HepG2 (cell line): ENCODE data around the gene KRABD2.

Source experiments
- ARNT2 ChIP-seq: sonication (generic); formaldehyde crosslinking; IDR thresholded peaks from 2 replicates; pipeline ENCODE4 v1.8.0; 2022; ENCODE audit warnings: mild to moderate bottlenecking, low read depth, missing genetic modification reagents, moderate library complexity
- CREM ChIP-seq, 2 experiments: sonication (generic) in 1 of 2; formaldehyde crosslinking in 1 of 2; IDR thresholded peaks; 2 replicates each; pipeline versions ENCODE4 v1.4.0 to v1.6.1; 2016 to 2020; ENCODE audit warnings: antibody characterized with exemption in 1 of 2, mild to moderate bottlenecking in 1 of 2, missing genetic modification reagents in 1 of 2
- DBP ChIP-seq: sonication (generic); formaldehyde crosslinking; IDR thresholded peaks from 2 replicates; pipeline ENCODE4 v1.4.0; 2020; ENCODE audit warnings: missing genetic modification reagents; ENCODE audit errors: not compliant biosample characterization
- HDAC2 ChIP-seq: sonication (generic); formaldehyde crosslinking; IDR thresholded peaks from 2 replicates; pipeline ENCODE4 v1.4.0; 2020; ENCODE audit warnings: missing genetic modification reagents
- HMG20B ChIP-seq: conservative IDR thresholded peaks from 2 replicates; pipeline ENCODE4 v1.6.1; 2016; ENCODE audit warnings: missing genetic modification reagents, missing compliant biosample characterization
- NFE2 ChIP-seq: sonication (generic); formaldehyde crosslinking; IDR thresholded peaks from 2 replicates; pipeline ENCODE4 v1.4.0; 2020; ENCODE audit warnings: missing genetic modification reagents
- NR2F6 ChIP-seq, 2 experiments: IDR thresholded peaks; 2 replicates each; pipeline ENCODE4 v1.6.1; 2016; ENCODE audit warnings: antibody characterized with exemption in 1 of 2, mild to moderate bottlenecking in 1 of 2
- TARDBP ChIP-seq: sonication (generic); formaldehyde crosslinking; IDR thresholded peaks from 2 replicates; pipeline ENCODE4 v1.8.0; 2022; ENCODE audit warnings: mild to moderate bottlenecking, missing genetic modification reagents
- TOPORS ChIP-seq: sonication (generic); formaldehyde crosslinking; IDR thresholded peaks from 2 replicates; pipeline ENCODE4 v1.8.0; 2023; ENCODE audit warnings: mild to moderate bottlenecking, missing genetic modification reagents
- TRIM22 ChIP-seq: fragments of 450-650 bp; IDR thresholded peaks from 2 replicates; pipeline ENCODE4 v1.6.1; 2017
- ZNF124 ChIP-seq: sonication (generic); formaldehyde crosslinking; IDR thresholded peaks from 2 replicates; pipeline ENCODE4 v1.4.0; 2020; ENCODE audit warnings: missing genetic modification reagents
- ZNF3 ChIP-seq: IDR thresholded peaks from 2 replicates; pipeline ENCODE4 v1.7.0; 2017; ENCODE audit warnings: inconsistent platforms
- ZNF367 ChIP-seq: sonication (generic); formaldehyde crosslinking; IDR thresholded peaks from 2 replicates; pipeline ENCODE4 v1.4.0; 2020; ENCODE audit warnings: missing genetic modification reagents, borderline replicate concordance
- ZNF431 ChIP-seq: sonication (generic); formaldehyde crosslinking; IDR thresholded peaks from 2 replicates; pipeline ENCODE4 v1.9.0; 2022; ENCODE audit warnings: missing genetic modification reagents, low read depth, mild to moderate bottlenecking, borderline replicate concordance
- ZNF557 ChIP-seq: sonication (generic); formaldehyde crosslinking; IDR thresholded peaks from 2 replicates; pipeline ENCODE4 v1.4.0; 2020; ENCODE audit warnings: missing genetic modification reagents
- ZNF629 ChIP-seq: sonication (generic); formaldehyde crosslinking; conservative IDR thresholded peaks from 2 replicates; pipeline ENCODE4 v1.5.0; 2020; ENCODE audit warnings: missing genetic modification reagents
- TF ChIP-seq, protein P1 (sequence below): sonication (generic); formaldehyde crosslinking; IDR thresholded peaks from 2 replicates; pipeline ENCODE4 v1.5.1; 2020; ENCODE audit warnings: mild to moderate bottlenecking, missing genetic modification reagents, borderline replicate concordance
- TF ChIP-seq, protein P2 (sequence below): sonication (generic); formaldehyde crosslinking; IDR thresholded peaks from 2 replicates; pipeline ENCODE4 v1.5.1; 2020; ENCODE audit warnings: mild to moderate bottlenecking, missing genetic modification reagents, moderate library complexity
- TF ChIP-seq, protein P3 (sequence below): IDR thresholded peaks from 2 replicates; pipeline ENCODE4 v1.4.0; 2020; ENCODE audit warnings: mild to moderate bottlenecking, missing genetic modification reagents
- TF ChIP-seq, protein P4 (sequence below): sonication (generic); formaldehyde crosslinking; IDR thresholded peaks from 2 replicates; pipeline ENCODE4 v1.8.1; 2023; ENCODE audit warnings: mild to moderate bottlenecking, moderate library complexity, missing genetic modification reagents

Gene KRABD2

GRCh38 chr17:8383143-8383822, 6.8 kb upstream of the KRABD2 start, which contains the start of gene RPL26 (continued):
- TF ChIP-seq ARNT2 (CRISPR knock-in tag), result peak; percentile 93; the same call in 1 of the 2 replicates
- peak; percentile 5; the same call in 1 of the 2 replicates for TF ChIP-seq ZNF629 (CRISPR knock-in tag)
- TF ChIP-seq, protein P1, sequence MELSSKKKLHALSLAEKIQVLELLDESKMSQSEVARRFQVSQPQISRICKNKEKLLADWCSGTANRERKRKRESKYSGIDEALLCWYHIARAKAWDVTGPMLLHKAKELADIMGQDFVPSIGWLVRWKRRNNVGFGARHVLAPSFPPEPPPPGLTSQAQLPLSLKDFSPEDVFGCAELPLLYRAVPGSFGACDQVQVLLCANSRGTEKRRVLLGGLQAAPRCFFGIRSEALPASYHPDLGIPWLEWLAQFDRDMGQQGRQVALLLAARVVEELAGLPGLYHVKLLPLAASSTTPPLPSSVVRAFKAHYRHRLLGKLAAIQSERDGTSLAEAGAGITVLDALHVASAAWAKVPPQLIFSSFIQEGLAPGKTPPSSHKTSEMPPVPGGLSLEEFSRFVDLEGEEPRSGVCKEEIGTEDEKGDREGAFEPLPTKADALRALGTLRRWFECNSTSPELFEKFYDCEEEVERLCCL, result no peak
- no peak for TF ChIP-seq NR2F6 (IDR thresholded peaks at IDR 0.05)
- TF ChIP-seq NR2F6 (CRISPR knock-in tag; IDR thresholded peaks at IDR 0.05), result no peak
- peak; percentile 76 for TF ChIP-seq HDAC2 (CRISPR knock-in tag)
- TF ChIP-seq DBP (CRISPR knock-in tag), result no peak
- TF ChIP-seq TARDBP, result peak; percentile 71
- TF ChIP-seq, protein P2, sequence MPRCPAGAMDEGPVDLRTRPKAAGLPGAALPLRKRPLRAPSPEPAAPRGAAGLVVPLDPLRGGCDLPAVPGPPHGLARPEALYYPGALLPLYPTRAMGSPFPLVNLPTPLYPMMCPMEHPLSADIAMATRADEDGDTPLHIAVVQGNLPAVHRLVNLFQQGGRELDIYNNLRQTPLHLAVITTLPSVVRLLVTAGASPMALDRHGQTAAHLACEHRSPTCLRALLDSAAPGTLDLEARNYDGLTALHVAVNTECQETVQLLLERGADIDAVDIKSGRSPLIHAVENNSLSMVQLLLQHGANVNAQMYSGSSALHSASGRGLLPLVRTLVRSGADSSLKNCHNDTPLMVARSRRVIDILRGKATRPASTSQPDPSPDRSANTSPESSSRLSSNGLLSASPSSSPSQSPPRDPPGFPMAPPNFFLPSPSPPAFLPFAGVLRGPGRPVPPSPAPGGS (CRISPR knock-in tag), result no peak
- TF ChIP-seq, protein P3, sequence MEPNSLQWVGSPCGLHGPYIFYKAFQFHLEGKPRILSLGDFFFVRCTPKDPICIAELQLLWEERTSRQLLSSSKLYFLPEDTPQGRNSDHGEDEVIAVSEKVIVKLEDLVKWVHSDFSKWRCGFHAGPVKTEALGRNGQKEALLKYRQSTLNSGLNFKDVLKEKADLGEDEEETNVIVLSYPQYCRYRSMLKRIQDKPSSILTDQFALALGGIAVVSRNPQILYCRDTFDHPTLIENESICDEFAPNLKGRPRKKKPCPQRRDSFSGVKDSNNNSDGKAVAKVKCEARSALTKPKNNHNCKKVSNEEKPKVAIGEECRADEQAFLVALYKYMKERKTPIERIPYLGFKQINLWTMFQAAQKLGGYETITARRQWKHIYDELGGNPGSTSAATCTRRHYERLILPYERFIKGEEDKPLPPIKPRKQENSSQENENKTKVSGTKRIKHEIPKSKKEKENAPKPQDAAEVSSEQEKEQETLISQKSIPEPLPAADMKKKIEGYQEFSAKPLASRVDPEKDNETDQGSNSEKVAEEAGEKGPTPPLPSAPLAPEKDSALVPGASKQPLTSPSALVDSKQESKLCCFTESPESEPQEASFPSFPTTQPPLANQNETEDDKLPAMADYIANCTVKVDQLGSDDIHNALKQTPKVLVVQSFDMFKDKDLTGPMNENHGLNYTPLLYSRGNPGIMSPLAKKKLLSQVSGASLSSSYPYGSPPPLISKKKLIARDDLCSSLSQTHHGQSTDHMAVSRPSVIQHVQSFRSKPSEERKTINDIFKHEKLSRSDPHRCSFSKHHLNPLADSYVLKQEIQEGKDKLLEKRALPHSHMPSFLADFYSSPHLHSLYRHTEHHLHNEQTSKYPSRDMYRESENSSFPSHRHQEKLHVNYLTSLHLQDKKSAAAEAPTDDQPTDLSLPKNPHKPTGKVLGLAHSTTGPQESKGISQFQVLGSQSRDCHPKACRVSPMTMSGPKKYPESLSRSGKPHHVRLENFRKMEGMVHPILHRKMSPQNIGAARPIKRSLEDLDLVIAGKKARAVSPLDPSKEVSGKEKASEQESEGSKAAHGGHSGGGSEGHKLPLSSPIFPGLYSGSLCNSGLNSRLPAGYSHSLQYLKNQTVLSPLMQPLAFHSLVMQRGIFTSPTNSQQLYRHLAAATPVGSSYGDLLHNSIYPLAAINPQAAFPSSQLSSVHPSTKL, result peak; percentile 32; the same call in 1 of the 2 replicates
- peak; percentile 55 for TF ChIP-seq TOPORS (CRISPR knock-in tag)
- TF ChIP-seq HMG20B (CRISPR knock-in tag), result 0 out of 2 replicates have a peak, but pooled peaks have one; percentile 43
- no peak; the same call in 1 of the 2 replicates for TF ChIP-seq ZNF367 (CRISPR knock-in tag)
- TF ChIP-seq ZNF124, result no peak
- no peak for TF ChIP-seq TRIM22
- TF ChIP-seq, protein P4, sequence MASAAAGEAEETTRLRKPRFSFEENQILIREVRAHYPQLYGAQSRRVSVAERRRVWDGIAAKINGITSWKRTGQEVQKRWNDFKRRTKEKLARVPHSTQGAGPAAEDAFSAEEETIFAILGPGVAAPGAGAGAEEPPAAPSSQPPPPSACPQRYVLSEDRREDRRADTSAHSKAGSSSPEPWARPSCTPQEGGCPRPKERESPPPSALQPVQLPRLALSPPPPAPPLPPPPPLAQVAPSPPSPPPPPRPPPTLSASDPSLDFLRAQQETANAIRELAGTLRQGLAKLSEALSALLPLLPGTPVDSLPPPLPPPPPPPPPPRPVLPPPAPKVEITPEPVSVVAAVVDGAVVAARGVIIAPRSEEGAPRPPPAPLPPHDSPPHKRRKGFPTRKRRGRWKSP (CRISPR knock-in tag), result 0 out of 2 replicates have a peak, but pooled peaks have one; percentile 35
- no peak for TF ChIP-seq ZNF431 (CRISPR knock-in tag)
- TF ChIP-seq ZNF3, result no peak
- peak; percentile 80 for TF ChIP-seq CREM (IDR thresholded peaks at IDR 0.05)
- TF ChIP-seq CREM (CRISPR knock-in tag; IDR thresholded peaks at IDR 0.05), result no peak
- TF ChIP-seq ZNF557 (CRISPR knock-in tag), result no peak; the same call in 1 of the 2 replicates
- TF ChIP-seq NFE2, result no peak
